GM23338 (cell line): ENCODE results near the gene HSD17B2.

Source experiments
- EZH2 ChIP-seq: fragments of 200-600 bp; sonication (generic); IDR thresholded peaks from one replicate; pipeline ENCODE4 v1.8.0; 2017; ENCODE audit warnings: antibody characterized with exemption, mild to moderate bottlenecking, low read depth; ENCODE audit not compliant: unreplicated experiment
- EZH2phosphoT487 ChIP-seq: fragments of 200-600 bp; sonication (generic); IDR thresholded peaks from one replicate; pipeline ENCODE4 v1.8.1; 2018; ENCODE audit warnings: antibody characterized with exemption; ENCODE audit not compliant: unreplicated experiment
- TF ChIP-seq, protein P1 (sequence below), 2 experiments: fragments of 200-600 bp in 1 of 2; sonication (generic) in 1 of 2; conservative IDR thresholded peaks; 2 replicates each; pipeline versions ENCODE4 v1.5.1 to v1.6.1; 2016 to 2017; ENCODE audit warnings: antibody characterized with exemption in 2 of 2, low read depth in 2 of 2, mild to moderate bottlenecking in 2 of 2, moderate library complexity in 1 of 2
- TF ChIP-seq, protein P2 (sequence below): IDR thresholded peaks from one replicate; pipeline ENCODE4 v1.6.1; 2018; ENCODE audit warnings: antibody characterized with exemption; ENCODE audit not compliant: unreplicated experiment
- TF ChIP-seq, protein P3 (sequence below): IDR thresholded peaks from 2 replicates; pipeline ENCODE4 v1.6.1; 2016; ENCODE audit warnings: antibody characterized with exemption

DNA sequence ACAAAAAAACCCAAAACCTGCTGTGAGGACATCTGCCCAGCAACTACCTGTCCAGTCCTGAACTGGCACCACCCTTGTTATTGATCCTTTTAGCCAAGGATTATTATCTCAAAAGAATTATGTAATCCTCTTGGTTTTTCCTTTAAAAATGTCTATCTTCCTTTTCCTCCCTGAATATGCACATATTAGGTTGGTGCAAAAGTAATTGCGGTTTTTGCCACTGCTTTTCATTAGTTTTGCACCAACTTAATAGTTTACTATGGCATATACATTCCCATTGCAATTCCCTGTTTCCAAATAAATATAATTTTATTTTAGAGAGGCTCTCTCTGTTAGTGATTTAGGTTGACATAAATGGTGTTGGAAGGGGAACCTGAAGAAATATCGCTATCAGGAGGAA is 83.7 kb downstream of the HSD17B2 start:
- TF ChIP-seq, protein P1, sequence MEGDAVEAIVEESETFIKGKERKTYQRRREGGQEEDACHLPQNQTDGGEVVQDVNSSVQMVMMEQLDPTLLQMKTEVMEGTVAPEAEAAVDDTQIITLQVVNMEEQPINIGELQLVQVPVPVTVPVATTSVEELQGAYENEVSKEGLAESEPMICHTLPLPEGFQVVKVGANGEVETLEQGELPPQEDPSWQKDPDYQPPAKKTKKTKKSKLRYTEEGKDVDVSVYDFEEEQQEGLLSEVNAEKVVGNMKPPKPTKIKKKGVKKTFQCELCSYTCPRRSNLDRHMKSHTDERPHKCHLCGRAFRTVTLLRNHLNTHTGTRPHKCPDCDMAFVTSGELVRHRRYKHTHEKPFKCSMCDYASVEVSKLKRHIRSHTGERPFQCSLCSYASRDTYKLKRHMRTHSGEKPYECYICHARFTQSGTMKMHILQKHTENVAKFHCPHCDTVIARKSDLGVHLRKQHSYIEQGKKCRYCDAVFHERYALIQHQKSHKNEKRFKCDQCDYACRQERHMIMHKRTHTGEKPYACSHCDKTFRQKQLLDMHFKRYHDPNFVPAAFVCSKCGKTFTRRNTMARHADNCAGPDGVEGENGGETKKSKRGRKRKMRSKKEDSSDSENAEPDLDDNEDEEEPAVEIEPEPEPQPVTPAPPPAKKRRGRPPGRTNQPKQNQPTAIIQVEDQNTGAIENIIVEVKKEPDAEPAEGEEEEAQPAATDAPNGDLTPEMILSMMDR (conservative IDR thresholded peaks at IDR 0.05; ENCODE audit: low read depth in 2 of 2), result no peak
- TF ChIP-seq, protein P2, sequence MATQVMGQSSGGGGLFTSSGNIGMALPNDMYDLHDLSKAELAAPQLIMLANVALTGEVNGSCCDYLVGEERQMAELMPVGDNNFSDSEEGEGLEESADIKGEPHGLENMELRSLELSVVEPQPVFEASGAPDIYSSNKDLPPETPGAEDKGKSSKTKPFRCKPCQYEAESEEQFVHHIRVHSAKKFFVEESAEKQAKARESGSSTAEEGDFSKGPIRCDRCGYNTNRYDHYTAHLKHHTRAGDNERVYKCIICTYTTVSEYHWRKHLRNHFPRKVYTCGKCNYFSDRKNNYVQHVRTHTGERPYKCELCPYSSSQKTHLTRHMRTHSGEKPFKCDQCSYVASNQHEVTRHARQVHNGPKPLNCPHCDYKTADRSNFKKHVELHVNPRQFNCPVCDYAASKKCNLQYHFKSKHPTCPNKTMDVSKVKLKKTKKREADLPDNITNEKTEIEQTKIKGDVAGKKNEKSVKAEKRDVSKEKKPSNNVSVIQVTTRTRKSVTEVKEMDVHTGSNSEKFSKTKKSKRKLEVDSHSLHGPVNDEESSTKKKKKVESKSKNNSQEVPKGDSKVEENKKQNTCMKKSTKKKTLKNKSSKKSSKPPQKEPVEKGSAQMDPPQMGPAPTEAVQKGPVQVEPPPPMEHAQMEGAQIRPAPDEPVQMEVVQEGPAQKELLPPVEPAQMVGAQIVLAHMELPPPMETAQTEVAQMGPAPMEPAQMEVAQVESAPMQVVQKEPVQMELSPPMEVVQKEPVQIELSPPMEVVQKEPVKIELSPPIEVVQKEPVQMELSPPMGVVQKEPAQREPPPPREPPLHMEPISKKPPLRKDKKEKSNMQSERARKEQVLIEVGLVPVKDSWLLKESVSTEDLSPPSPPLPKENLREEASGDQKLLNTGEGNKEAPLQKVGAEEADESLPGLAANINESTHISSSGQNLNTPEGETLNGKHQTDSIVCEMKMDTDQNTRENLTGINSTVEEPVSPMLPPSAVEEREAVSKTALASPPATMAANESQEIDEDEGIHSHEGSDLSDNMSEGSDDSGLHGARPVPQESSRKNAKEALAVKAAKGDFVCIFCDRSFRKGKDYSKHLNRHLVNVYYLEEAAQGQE, result no peak
- TF ChIP-seq EZH2, result no peak
- TF ChIP-seq, protein P3, sequence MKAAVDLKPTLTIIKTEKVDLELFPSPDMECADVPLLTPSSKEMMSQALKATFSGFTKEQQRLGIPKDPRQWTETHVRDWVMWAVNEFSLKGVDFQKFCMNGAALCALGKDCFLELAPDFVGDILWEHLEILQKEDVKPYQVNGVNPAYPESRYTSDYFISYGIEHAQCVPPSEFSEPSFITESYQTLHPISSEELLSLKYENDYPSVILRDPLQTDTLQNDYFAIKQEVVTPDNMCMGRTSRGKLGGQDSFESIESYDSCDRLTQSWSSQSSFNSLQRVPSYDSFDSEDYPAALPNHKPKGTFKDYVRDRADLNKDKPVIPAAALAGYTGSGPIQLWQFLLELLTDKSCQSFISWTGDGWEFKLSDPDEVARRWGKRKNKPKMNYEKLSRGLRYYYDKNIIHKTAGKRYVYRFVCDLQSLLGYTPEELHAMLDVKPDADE, result no peak
- TF ChIP-seq EZH2phosphoT487, result no peak
